BLaER1 (cell line): ENCODE data around the gene TMTC2.

Experiments
- H3K27ac ChIP-seq: shearing (Covaris generic); formaldehyde crosslinking; 2 replicates; pipeline ENCODE4 v1.8.1; 2022
- H3K27me3 ChIP-seq: shearing (Covaris generic); formaldehyde crosslinking; 2 replicates; pipeline ENCODE4 v1.8.1; 2022
- H3K36me3 ChIP-seq: shearing (Covaris generic); formaldehyde crosslinking; 2 replicates; pipeline ENCODE4 v1.8.1; 2022
- H3K4me1 ChIP-seq: shearing (Covaris generic); formaldehyde crosslinking; 2 replicates; pipeline ENCODE4 v1.8.1; 2022
- H3K4me2 ChIP-seq: shearing (Covaris generic); formaldehyde crosslinking; 2 replicates; pipeline ENCODE4 v1.8.1; 2022
- H3K4me3 ChIP-seq: shearing (Covaris generic); formaldehyde crosslinking; 2 replicates; pipeline ENCODE4 v1.8.1; 2022
- H3K9ac ChIP-seq: shearing (Covaris generic); formaldehyde crosslinking; 2 replicates; pipeline ENCODE4 v1.8.1; 2022
- H3K9me3 ChIP-seq: shearing (Covaris generic); formaldehyde crosslinking; 2 replicates; pipeline ENCODE4 v1.8.1; 2022
- H4K20me1 ChIP-seq: shearing (Covaris generic); formaldehyde crosslinking; 2 replicates; pipeline ENCODE4 v1.8.1; 2022
- Cebpa-rat ChIP-seq: shearing (Covaris generic); IDR thresholded peaks from 2 replicates; pipeline ENCODE4 v1.8.1; 2022

TMTC2 gene

DNA sequence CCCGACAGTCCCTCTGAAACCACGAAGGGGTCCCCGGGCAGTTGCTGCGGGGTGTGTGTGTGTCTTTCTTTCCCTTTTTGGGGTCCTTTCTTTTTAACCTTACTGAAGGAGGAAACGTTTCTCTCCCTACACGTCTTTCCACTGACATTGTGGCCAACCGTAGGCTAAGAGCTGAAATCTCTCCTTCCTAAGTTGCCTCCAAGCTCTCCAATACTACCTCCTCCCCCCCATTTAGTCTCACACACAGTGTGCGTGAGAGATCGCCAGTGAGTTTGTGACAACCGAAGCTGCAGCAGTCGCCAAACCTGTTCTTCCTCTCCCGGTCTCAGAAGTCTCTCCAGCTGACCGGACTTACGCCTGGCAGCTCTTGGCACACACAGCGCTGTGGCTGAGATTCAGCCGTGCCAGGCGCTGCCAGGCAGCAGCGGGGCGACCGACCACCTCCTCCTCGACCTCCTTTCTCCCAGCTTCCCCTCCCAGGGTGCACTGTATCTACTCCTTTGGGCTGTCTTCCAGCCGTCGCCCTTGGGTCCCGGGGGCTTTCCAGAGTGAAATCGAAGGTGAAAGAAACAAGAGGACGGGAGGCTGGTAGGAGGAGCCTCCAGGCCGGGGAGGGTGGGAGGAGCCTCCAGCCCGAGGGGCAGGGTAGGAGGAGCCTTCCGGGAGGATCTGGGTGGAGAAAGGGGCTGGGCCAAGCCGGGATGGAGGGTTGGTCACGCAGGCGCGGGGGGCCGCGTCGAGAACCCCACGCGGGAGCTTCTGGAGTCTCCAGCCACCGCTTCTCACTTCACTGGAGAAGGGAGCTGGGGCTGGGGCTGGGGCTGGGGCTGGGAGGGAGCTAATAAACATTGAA lies at the start of gene TMTC2:
Gene TMTC2, plus strand, starts transcription at position 739 of the 853 bp plus-strand sequence.
- Histone ChIP-seq H3K27ac (peak within 1 kb of the TSS; percentile 46; the same call in 1 of the 2 replicates), H3K36me3 (no peaks in the 10 kb centered on the region), H3K4me3 (peak within 1 kb of the TSS; percentile 88), H3K4me1 (peaks cover 8% of the 10 kb centered on the region), H3K9ac (peak within 1 kb of the TSS; percentile 76), H4K20me1 (no peaks in the 10 kb centered on the region), H3K27me3 (peaks cover 13% of the 10 kb centered on the region; the same call in 1 of the 2 replicates), H3K4me2 (peak within 1 kb of the TSS; percentile 97), H3K9me3 (no peaks in the 10 kb centered on the region)
- TF ChIP-seq Cebpa-rat, result no peak

DNA sequence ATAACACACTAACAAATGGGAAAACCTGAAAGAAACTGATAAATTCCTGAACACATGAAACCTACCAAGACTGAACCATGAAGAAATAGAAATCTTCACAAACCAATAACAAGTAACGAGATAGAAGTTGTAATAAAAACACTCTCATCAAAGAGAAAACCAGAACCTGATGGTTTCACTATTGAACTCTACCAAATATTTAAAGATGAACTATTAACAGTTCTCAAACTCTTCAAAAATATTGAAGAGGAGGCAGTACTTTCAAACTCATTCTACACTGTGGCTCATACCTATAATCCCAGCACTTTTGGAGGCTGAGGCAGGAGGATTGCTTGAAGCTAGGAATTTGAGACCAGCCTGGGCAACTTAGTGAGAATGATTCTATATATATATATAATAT lies 48.4 kb upstream of the TMTC2 start:
- no peaks in the 10 kb centered on the region for H4K20me1 ChIP-seq
- no peaks in the 10 kb centered on the region for H3K4me1 ChIP-seq
- no peak overlapping the region for H3K27ac ChIP-seq
- H3K9me3 ChIP-seq, result peaks cover 8% of the 10 kb centered on the region
- H3K9ac ChIP-seq, result no peak overlapping the region
- H3K4me2 ChIP-seq, result no peak overlapping the region
- H3K4me3 ChIP-seq, result no peak overlapping the region
- TF ChIP-seq Cebpa-rat, result no peak
- no peaks in the 10 kb centered on the region for H3K27me3 ChIP-seq
- H3K36me3 ChIP-seq, result no peaks in the 10 kb centered on the region

DNA sequence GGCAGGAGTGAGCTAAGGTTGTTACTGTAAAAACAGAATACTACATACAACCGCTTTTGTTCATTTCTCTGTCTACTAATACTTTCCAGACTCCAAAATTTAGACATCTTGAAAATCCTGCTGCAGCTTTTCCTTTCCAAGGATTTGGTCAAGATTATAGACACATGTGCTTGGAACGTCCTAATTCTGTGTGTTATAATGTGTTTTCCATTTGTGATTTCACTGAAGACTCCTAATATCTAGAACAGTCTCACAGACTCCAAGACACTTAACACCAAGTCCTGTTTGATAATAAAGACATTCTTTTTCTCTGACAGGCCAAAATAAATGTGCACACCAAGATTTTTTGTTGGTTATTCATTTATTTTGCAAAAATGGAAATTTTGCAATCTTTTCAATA lies 41.8 kb upstream of the TMTC2 start:
- Histone ChIP-seq H3K9me3 (no peaks in the 10 kb centered on the region), H3K4me2 (no peak overlapping the region), H3K4me3 (no peak overlapping the region), H3K36me3 (no peaks in the 10 kb centered on the region), H3K9ac (no peak overlapping the region), H3K27me3 (no peaks in the 10 kb centered on the region), H4K20me1 (no peaks in the 10 kb centered on the region), H3K4me1 (no peaks in the 10 kb centered on the region), H3K27ac (no peak overlapping the region)
- no peak for TF ChIP-seq Cebpa-rat

DNA sequence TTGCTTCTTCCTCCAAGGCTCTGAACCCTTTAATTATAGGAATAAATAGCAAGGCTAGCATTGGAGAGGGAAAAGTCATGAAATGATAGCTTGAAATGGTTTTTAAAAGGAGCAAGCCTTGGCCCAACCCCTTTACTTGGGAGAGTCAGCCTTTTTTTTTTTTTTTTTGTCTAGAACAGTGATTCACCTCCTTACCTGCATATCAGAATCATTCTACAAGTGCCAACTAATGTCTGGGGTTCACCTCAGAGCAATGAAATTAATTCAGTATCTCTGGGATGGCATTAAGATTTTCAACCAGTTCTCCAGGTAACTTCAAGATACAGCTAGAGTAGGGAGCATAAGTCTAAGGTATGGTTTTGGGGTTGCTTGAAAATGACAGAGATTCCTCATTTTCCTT lies 41.3 kb upstream of the TMTC2 start:
- TF ChIP-seq Cebpa-rat, result no peak
- Histone ChIP-seq H3K4me2 (no peak overlapping the region), H4K20me1 (no peaks in the 10 kb centered on the region), H3K27me3 (no peaks in the 10 kb centered on the region), H3K27ac (no peak overlapping the region), H3K36me3 (no peaks in the 10 kb centered on the region), H3K4me1 (no peaks in the 10 kb centered on the region; the same call in 1 of the 2 replicates), H3K9ac (no peak overlapping the region), H3K4me3 (no peak overlapping the region), H3K9me3 (no peaks in the 10 kb centered on the region)

DNA sequence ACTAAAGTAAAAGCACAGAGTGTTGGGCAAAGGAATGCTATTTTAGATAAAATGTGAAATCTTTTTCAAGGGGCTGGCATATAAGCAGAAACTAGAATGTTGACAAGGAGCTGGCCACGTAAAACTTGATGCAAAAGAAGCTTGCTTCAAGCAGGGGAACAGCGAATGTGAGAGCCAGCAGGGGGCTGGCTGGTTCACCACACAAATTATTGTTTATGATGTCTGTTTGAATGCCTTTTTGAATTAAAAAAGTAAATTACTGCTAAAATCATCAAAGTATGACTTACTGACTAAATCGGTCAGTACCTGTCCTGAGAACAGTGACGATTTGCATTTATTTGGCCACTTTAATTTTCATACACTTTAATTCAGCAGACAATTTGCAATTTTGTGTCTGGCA lies 38.9 kb upstream of the TMTC2 start:
- Histone ChIP-seq H3K27me3 (no peaks in the 10 kb centered on the region), H3K27ac (no peak overlapping the region), H3K36me3 (no peaks in the 10 kb centered on the region), H3K4me2 (no peak overlapping the region), H3K4me3 (no peak overlapping the region), H3K4me1 (peaks cover 11% of the 10 kb centered on the region), H4K20me1 (no peaks in the 10 kb centered on the region), H3K9me3 (no peaks in the 10 kb centered on the region), H3K9ac (no peak overlapping the region)
- no peak for TF ChIP-seq Cebpa-rat

DNA sequence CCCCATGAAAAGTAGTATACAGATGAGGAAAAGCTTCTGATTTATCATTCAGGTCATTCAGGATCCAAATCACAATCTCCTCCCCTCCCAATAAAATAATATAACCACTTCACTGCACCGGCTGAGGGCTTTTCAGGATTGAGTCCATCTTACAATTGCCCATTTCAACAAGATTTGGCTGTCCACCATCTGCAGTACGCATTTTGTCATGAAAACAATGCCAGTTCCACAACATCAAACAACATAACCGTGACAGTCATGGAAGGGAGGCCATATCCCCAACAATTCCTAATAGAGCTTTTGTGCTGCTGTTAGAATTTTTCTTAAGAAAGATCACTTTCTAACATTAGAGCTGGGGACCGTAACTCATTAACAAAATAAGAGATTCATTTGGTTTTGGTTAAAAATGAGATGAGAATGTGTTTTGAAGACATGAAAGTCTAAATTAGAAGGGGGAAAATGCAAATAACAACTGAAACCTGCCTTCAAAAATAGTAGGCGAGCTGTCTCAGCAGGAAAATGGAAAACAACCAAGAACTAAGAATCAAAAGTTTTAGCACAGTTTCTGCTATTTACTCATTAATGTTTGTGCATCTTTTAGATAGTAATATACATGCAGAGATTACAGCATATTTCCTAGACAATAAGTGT lies 38.3 kb upstream of the TMTC2 start:
- no peaks in the 10 kb centered on the region for H3K9me3 ChIP-seq
- no peaks in the 10 kb centered on the region for H3K27me3 ChIP-seq
- H3K4me1 ChIP-seq, result peaks cover 11% of the 10 kb centered on the region
- H3K4me3 ChIP-seq, result no peak overlapping the region
- H3K36me3 ChIP-seq, result no peaks in the 10 kb centered on the region
- no peak overlapping the region for H3K9ac ChIP-seq
- H3K27ac ChIP-seq, result no peak overlapping the region
- H4K20me1 ChIP-seq, result no peaks in the 10 kb centered on the region
- no peak overlapping the region for H3K4me2 ChIP-seq
- no peak for TF ChIP-seq Cebpa-rat

DNA sequence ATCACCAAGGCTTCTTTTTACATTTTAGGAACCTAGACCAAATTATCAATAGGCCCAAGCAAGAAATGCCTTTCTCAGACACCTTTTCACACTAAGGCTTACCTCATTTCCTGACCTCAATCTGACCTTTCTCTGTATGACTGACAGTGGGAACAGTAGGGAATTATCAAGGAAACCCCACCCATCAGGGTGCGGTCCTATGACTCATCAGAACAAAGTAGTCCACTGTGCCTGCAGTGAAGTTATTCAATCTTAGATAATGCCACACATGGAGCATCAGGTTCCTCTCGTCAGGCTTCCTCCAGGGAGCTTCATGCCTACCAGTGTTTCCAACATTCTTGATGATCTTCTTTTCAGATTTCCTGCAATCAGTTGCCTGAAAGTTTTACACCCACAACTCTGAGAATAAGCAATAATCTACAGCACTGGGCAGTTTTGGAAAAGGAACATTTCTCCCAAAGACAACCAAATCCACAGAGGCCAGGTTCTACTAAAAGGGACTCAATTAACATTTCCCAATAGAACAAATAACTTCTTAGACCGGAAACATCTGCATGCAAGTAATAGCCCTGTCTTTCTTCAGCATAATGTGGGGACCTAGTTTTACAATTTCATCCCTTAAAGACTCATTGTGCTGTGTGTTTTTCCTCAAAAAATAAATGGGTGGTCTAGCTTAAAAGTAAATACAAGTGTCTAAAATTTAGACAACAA lies 35.9 kb upstream of the TMTC2 start:
- Histone ChIP-seq H3K27me3 (no peaks in the 10 kb centered on the region), H4K20me1 (no peaks in the 10 kb centered on the region), H3K9me3 (no peaks in the 10 kb centered on the region), H3K36me3 (no peaks in the 10 kb centered on the region), H3K27ac (no peak overlapping the region), H3K4me2 (peak overlapping the region; percentile 2; the same call in 1 of the 2 replicates), H3K4me1 (peaks cover 11% of the 10 kb centered on the region), H3K4me3 (no peak overlapping the region), H3K9ac (no peak overlapping the region)
- TF ChIP-seq Cebpa-rat, result no peak

DNA sequence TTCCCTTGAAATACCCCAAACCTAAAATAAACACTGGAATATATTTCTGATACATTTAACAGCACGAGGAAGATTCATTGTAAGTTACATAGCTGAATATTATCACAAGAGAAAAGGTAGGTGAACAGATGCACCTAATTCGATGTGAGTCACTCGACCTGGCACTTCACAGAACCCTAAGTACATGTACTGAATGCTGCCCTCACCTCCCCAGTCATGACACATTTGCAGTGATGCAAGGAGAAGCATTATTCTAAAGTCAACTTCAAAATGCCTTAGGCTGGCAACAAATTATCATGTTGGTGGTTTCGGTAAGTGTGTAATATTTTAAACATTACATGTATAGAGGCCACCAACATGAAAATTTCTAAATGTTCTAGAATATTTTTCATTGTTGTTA lies 35.2 kb upstream of the TMTC2 start:
- Histone ChIP-seq H3K27ac (no peak overlapping the region), H3K9ac (no peak overlapping the region), H3K9me3 (no peaks in the 10 kb centered on the region), H3K4me1 (peaks cover 11% of the 10 kb centered on the region), H4K20me1 (no peaks in the 10 kb centered on the region), H3K4me2 (no peak overlapping the region), H3K4me3 (no peak overlapping the region), H3K27me3 (no peaks in the 10 kb centered on the region), H3K36me3 (no peaks in the 10 kb centered on the region)
- no peak for TF ChIP-seq Cebpa-rat

DNA sequence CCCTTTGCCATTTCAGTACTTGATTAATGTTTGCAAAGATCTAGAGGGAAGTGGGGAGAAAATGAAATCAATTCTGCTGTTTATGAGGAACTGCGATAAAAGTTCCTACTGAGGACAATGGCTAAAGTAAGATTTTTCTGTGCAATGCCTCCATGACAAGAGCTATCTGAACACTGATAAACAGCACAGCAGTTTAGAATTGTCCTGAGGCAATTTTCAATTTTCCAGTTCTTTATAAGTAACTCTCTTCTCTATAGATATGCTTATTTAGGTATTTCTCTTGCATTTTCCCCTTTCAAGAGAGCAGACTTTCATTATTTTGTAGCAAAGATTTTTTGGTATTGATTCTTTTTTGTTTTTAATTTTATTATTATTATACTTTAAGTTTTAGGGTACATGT lies 34.6 kb upstream of the TMTC2 start:
- Histone ChIP-seq H3K4me3 (no peak overlapping the region), H3K27ac (no peak overlapping the region), H3K4me2 (no peak overlapping the region), H4K20me1 (no peaks in the 10 kb centered on the region), H3K27me3 (no peaks in the 10 kb centered on the region), H3K9ac (no peak overlapping the region), H3K36me3 (no peaks in the 10 kb centered on the region), H3K4me1 (peaks cover 11% of the 10 kb centered on the region), H3K9me3 (no peaks in the 10 kb centered on the region)
- no peak for TF ChIP-seq Cebpa-rat

DNA sequence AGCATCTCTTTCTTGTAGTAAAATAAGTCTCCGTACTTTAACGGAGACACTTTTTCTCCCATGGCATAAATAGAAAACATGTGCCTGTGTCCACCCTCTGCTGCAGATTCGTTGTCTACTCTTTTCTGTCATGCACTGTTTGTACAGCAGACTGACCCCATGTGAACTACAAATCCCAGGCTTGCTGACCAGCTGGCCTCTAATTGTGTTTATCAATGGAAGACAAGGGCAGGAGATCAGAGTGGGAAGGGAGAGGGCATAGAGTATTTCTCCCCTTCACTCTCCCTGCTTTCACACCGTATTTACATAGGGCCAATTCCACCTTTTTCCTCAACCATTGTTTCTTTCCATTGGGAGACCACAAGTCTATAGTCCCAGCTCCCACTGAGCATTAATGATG lies 31.0 kb upstream of the TMTC2 start:
- no peaks in the 10 kb centered on the region for H4K20me1 ChIP-seq
- peaks cover 13% of the 10 kb centered on the region for H3K9me3 ChIP-seq
- H3K4me3 ChIP-seq, result no peak overlapping the region
- peaks cover 8% of the 10 kb centered on the region for H3K4me1 ChIP-seq
- no peak overlapping the region for H3K9ac ChIP-seq
- H3K27ac ChIP-seq, result no peak overlapping the region
- no peaks in the 10 kb centered on the region for H3K27me3 ChIP-seq
- no peak for TF ChIP-seq Cebpa-rat
- no peak overlapping the region for H3K4me2 ChIP-seq
- no peaks in the 10 kb centered on the region for H3K36me3 ChIP-seq
